ENCODE results near the gene COA8.
A peak's percentile ranks its signal among the peaks of the same experiment; 100 is the strongest.

The COA8 gene

GRCh38 chr14:103538291-103539055 lies 24.3 kb upstream of the COA8 start:
- DNase-seq, result no peak

- no peak for DNase-seq
Observed at GRCh38 chr14:103539056-103539825, 23.5 kb upstream of the COA8 start.

GRCh38 chr14:103540821-103541708 lies 21.7 kb upstream of the COA8 start:
- no peak for DNase-seq

GRCh38 chr14:103541709-103542604 lies 20.8 kb upstream of the COA8 start:
- no peak for DNase-seq

GRCh38 chr14:103542605-103543088 lies 20.1 kb upstream of the COA8 start:
- DNase-seq, result no peak

- DNase-seq, result no peak
Observed at GRCh38 chr14:103543140-103543539, 19.6 kb upstream of the COA8 start.

- DNase-seq, result no peak
Observed at GRCh38 chr14:103543721-103544387, 18.9 kb upstream of the COA8 start.

GRCh38 chr14:103544388-103545218 lies 18.2 kb upstream of the COA8 start:
- no peak for DNase-seq

- no peak for DNase-seq
Observed at GRCh38 chr14:103545219-103545914, 17.4 kb upstream of the COA8 start.

GRCh38 chr14:103545915-103546651 lies 16.7 kb upstream of the COA8 start:
- DNase-seq, result no peak

- peak; percentile 79 for DNase-seq
Observed at GRCh38 chr14:103546652-103547454, 15.9 kb upstream of the COA8 start.

- no peak for DNase-seq
Observed at GRCh38 chr14:103547455-103547940, 15.3 kb upstream of the COA8 start.

- DNase-seq, result no peak
Observed at GRCh38 chr14:103547941-103548462, 14.8 kb upstream of the COA8 start.

GRCh38 chr14:103548463-103549351 lies 14.1 kb upstream of the COA8 start:
- DNase-seq, result no peak

- no peak for DNase-seq
Observed at GRCh38 chr14:103549361-103550311, 13.1 kb upstream of the COA8 start.

Measured in stimulated activated CD4-positive, alpha-beta T cell treated with anti-CD3 and anti-CD28 coated beads, Interleukin-4, amount 100 ng/mL, for 1 hour (primary cell).